HAP-1 (cell line): ENCODE measurements around the gene PYCR2.
"Not testable (repeated sequence)": the region's sequence is repeated elsewhere in the genome, so short reads cannot be mapped to it uniquely, and the experiment has no call there.

Experiments
- DNase-seq, 2 experiments: peaks; one replicate each; pipeline ENCODE4 v3.0.0-alpha.2; 2016 to 2020; ENCODE audit warnings: low spot score in 2 of 2
- H3K27me3 ChIP-seq: fragments of 250-450 bp; sonication (Bioruptor Pico); 2 replicates; pipeline ENCODE4 v1.5.1; 2020; ENCODE audit warnings: low read depth, mild to moderate bottlenecking, moderate library complexity
- H3K36me3 ChIP-seq: fragments of 250-450 bp; sonication (Bioruptor Pico); replicated peaks from 2 replicates; pipeline ENCODE4 v1.5.1; 2020; ENCODE audit warnings: mild to moderate bottlenecking
- H3K4me1 ChIP-seq: fragments of 250-450 bp; sonication (Bioruptor Pico); 2 replicates; pipeline ENCODE4 v1.5.1; 2020; ENCODE audit warnings: mild to moderate bottlenecking
- H3K4me3 ChIP-seq: fragments of 250-450 bp; sonication (Bioruptor Pico); 2 replicates; pipeline ENCODE4 v1.5.1; 2020; ENCODE audit warnings: mild to moderate bottlenecking, moderate library complexity
- H3K9me3 ChIP-seq: fragments of 250-450 bp; sonication (Bioruptor Pico); 2 replicates; pipeline ENCODE4 v1.5.1; 2020; ENCODE audit warnings: mild to moderate bottlenecking, moderate library complexity
- in situ Hi-C: fragments of 300-500 bp; cut with MboI; formaldehyde crosslinking; loops from 3 replicates; pipeline ENCODE4 v1.14.3; 2020; ENCODE audit warnings: low sequenced_read_pairs, inconsistent platforms, mixed read lengths

The PYCR2 gene

GRCh38 chr1:225939097-225939938, 15.3 kb upstream of the PYCR2 start:
- not testable (repeated sequence) for DNase-seq

GRCh38 chr1:225937048-225937968, 13.3 kb upstream of the PYCR2 start:
- Histone ChIP-seq H3K4me3 (no peak overlapping the region), H3K4me1 (no peaks in the 10 kb centered on the region), H3K27me3 (no peaks in the 10 kb centered on the region), H3K36me3 (no peaks in the 10 kb centered on the region), H3K9me3 (no peaks in the 10 kb centered on the region)
- in situ Hi-C loops: no loop called here
- no peak for DNase-seq

More at GRCh38 chr1:225939097-225939938, 15.3 kb upstream of the PYCR2 start:
- in situ Hi-C loops, H3K36me3 ChIP-seq, H3K9me3 ChIP-seq, H3K4me3 ChIP-seq, H3K27me3 ChIP-seq, H3K4me1 ChIP-seq: not testable (repeated sequence)

DNA sequence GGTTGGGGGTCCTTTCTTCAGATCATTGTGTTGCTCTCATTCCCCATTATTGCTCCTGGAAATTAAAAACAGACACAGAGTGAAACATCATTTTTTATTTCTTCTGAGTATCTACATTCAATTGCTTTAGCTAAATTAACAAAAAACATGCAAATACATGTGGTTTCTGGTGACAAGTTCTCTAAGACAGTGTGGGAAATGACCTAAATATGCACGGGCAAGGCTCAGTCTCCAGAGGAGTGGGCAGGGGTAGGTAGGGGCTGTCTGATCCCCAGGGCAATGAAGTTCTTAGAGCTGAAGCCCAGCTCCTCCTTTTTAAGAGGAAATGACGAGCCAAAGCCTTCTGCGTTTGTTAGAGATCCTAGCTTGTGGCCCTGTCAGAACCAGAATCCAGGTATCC, 12.5 kb upstream of the PYCR2 start:
- H3K36me3 ChIP-seq: no peaks in the 10 kb centered on the region
- no peak for DNase-seq
- no peaks in the 10 kb centered on the region for H3K27me3 ChIP-seq
- no peaks in the 10 kb centered on the region for H3K4me1 ChIP-seq
- H3K4me3 ChIP-seq: no peak overlapping the region
- no peaks in the 10 kb centered on the region for H3K9me3 ChIP-seq
- in situ Hi-C loops: no loop called here

DNA sequence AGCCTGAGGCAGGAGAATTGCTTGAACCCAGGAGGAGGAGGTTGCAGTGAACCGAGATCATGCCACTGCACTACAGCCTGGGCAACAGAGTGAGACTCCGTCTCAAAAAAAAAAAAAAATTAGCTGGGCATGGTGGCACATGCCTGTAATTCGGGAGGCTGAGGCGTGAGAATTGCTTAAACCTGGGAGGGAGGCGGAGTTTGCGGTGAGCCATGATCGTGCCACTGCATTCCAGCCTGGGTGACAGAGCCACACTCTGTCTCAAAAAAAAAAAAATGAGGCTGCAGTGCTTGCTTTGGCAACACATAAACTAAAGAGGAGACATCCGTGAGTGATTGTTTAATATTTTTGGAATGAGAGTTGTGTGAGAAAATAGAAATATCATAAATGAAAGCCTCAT, 12.0 kb upstream of the PYCR2 start:
- H3K27me3 ChIP-seq, H3K36me3 ChIP-seq, DNase-seq, H3K9me3 ChIP-seq, H3K4me1 ChIP-seq, H3K4me3 ChIP-seq, in situ Hi-C loops: not testable (repeated sequence)

DNA sequence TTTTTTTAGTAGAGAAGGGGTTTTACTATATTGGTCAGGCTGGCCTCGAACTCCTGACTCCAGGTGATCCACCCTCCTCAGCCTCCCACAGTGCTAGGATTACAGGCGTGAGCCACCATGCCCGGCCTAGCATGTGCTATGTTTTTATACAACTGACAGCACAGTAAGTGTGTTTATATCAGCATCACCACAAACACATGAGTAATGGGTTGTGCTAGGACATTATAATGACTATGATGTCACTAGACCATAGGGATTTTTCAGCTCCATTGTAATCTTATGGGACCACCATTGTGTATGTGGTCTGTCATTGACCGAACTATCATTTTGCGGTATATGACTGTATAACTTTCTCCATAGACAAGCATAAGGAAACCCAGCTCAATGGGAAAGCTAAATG, 10.7 kb upstream of the PYCR2 start:
- no peaks in the 10 kb centered on the region for H3K4me1 ChIP-seq
- H3K9me3 ChIP-seq: no peaks in the 10 kb centered on the region
- in situ Hi-C loops: no loop called here
- no peaks in the 10 kb centered on the region for H3K36me3 ChIP-seq
- H3K4me3 ChIP-seq: no peak overlapping the region
- H3K27me3 ChIP-seq: no peaks in the 10 kb centered on the region
- DNase-seq: no peak

GRCh38 chr1:225933072-225933471, 9.0 kb upstream of the PYCR2 start:
- DNase-seq: no peak
- in situ Hi-C loops: no loop called here
- no peak overlapping the region for H3K4me3 ChIP-seq
- no peaks in the 10 kb centered on the region for H3K27me3 ChIP-seq
- no peaks in the 10 kb centered on the region for H3K9me3 ChIP-seq
- no peaks in the 10 kb centered on the region for H3K36me3 ChIP-seq
- H3K4me1 ChIP-seq: no peaks in the 10 kb centered on the region

- no peak overlapping the region for H3K4me3 ChIP-seq
- in situ Hi-C loops: no loop called here
- no peaks in the 10 kb centered on the region for H3K27me3 ChIP-seq
- no peak for DNase-seq
- H3K4me1 ChIP-seq: no peaks in the 10 kb centered on the region
- H3K36me3 ChIP-seq: no peaks in the 10 kb centered on the region
- H3K9me3 ChIP-seq: no peaks in the 10 kb centered on the region
Observed at GRCh38 chr1:225931270-225932136, 7.5 kb upstream of the PYCR2 start.

DNA sequence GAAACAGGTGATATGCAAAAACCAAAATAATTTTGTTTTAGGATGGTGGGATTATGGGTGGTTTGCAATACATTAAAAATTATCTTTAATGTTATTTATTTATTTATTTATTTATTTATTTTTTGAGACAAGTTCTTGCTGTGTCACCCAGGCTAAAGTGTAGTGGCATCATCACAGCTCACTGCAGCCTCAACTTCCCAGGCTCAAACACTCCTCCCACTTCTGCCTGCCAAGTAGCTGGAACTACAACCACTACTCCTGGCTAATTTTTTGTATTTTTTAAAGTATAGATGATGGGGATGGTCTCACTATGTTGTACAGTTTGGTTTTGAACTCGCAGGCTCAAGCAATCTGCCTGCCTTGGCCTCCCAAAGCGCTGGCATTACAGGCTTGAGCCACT, 6.5 kb upstream of the PYCR2 start:
- Histone ChIP-seq H3K27me3 (no peaks in the 10 kb centered on the region), H3K9me3 (no peaks in the 10 kb centered on the region), H3K4me1 (no peaks in the 10 kb centered on the region), H3K36me3 (no peaks in the 10 kb centered on the region), H3K4me3 (no peak overlapping the region)
- no peak for DNase-seq
- in situ Hi-C loops: no loop called here

DNA sequence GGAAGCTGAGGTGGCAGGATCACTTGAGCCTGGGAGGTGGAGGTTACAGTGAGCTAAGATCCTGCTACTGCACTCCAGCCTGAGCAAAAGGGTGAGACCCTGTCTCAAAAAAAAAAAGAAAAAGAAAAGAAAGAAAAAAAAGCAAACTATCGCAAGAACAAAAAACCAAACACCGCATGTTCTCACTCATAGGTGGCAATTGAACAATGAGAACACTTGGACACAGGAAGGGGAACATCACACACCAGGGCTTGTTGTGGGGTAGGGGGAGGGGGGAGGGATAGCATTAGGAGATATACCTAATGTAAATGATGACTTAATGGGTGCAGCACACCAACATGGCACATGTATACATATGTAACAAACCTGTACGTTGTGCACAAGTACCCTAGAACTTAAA, 5.4 kb upstream of the PYCR2 start:
- H3K4me3 ChIP-seq, H3K9me3 ChIP-seq, H3K27me3 ChIP-seq, DNase-seq, H3K4me1 ChIP-seq, H3K36me3 ChIP-seq, in situ Hi-C loops: not testable (repeated sequence)

DNA sequence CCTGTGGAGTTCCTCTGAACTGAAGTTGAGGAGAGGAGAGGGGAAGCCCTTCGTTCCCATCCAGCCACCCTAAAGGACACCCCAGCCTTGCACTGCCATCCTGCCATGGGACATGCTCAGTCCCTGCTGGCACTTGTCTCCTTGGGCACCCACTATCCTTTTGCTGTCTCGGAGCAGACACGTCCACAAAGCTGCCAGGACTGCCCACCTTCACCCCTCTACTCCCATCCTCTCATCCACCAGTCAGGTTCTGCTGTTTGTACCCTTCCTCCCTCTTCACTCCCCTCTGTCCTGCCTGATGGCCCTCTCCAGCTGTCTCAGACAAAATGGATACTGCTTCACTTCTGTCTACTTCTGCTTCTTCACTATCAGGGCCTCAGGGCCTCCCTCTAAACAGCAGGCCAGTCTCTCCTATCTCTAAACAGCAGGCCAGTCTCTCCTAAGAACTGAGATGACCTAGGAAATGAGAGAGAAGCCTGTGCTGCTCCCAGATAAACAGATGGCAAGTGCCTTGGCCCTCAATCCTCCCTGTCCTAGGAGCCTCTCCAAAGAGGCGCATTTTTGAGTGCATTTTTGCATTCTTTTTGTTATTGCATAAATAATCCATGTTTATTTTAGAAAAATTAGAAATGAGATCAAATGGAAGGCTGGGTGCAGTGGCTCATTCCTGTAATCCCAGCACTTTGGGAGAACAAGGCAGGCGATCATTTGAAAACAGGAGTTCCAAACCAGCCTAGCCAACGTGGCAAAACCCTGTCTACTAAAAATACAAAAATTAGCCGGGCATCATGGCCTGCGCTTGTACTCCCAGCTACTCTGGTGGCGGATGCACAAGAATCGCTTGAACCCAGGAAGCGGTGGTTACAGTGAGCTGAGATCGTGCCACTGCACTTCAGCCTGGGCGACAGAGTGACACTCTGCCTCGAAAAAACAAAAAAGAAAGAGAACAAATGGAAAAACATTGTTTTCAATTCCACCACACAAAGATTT, 4.4 kb upstream of the PYCR2 start:
- Histone ChIP-seq H3K36me3 (peaks cover 4% of the 10 kb centered on the region), H3K4me1 (peaks cover 6% of the 10 kb centered on the region; the same call in 1 of the 2 replicates), H3K27me3 (no peaks in the 10 kb centered on the region), H3K4me3 (no peak overlapping the region), H3K9me3 (no peaks in the 10 kb centered on the region)
- in situ Hi-C loops: no loop called here
- no peak for DNase-seq

DNA sequence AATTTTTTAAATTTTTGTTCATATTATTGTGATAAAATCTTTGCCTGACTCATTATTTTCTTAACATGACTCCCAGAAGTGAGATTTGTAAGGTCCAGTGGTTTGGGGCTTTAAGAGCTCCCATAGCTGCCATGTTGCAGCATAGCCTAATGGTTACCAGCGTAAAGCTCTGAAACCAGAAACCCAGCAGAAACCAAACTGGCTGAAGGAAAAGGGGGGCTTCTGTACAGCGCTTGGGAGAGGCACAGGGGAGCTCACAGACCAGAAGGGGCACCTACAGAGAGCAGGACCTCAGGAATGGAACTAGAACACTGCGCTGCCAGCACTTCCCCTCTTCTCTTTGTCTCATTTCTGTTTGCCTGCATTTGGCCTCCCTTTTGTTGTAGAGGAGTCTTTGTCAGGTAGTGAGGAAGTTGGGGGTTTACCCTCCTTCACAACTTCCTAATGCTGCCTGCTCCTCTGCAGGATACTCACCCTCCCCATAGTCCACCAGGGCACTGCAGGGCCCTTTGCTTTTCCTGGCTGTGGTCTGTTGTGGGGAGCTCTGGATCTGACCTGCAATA, 2.6 kb upstream of the PYCR2 start:
- no peak for DNase-seq
- H3K9me3 ChIP-seq: no peaks in the 10 kb centered on the region
- peaks cover 6% of the 10 kb centered on the region; the same call in 1 of the 2 replicates for H3K4me1 ChIP-seq
- H3K4me3 ChIP-seq: no peak overlapping the region
- peaks cover 17% of the 10 kb centered on the region for H3K36me3 ChIP-seq
- in situ Hi-C loops: no loop called here
- no peaks in the 10 kb centered on the region for H3K27me3 ChIP-seq

DNA sequence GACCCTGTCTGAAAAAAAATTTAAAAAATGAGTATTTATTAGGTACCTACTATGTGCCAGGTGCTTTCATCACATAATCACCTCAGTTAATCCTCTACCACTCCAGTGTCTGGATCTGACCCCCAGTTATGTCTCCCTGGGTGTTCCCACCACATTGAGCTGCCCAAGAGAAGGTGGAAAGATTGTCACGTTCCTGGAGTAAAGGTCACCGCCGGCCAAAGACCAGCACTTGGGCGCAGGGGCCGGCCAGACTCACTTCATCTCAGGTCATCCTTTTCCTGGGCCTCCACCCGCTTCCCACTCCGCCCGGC, 714 bp downstream of the PYCR2 start:
- Histone ChIP-seq H3K27me3 (no peaks in the 10 kb centered on the region), H3K9me3 (no peaks in the 10 kb centered on the region), H3K36me3 (peaks cover 40% of the 10 kb centered on the region), H3K4me1 (peaks cover 6% of the 10 kb centered on the region; the same call in 1 of the 2 replicates), H3K4me3 (peak overlapping the region; percentile 96)
- in situ Hi-C loops: no loop called here
- DNase-seq: no peak
